ENCODE measurements around the gene CLASP2.

CLASP2 gene

DNA sequence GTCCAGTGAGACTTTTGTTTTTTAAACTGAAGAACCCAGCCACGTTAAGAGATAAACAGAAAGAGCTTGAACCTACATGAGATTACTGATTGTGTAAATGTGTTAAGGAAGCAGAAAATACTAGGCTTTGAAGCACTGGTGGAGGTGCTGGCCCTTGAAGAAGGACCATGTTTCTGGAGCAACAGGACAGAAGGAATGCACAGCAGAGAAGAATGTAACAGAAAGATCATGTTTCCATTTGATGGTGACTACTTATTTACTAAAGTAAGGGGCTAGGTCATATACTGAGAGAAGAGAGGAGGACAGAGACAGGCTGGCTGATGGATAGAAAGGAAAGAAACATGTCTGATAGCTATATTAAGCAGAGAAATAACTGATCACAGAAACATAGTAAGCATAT is 88.8 kb downstream of the CLASP2 start:
- no peak for DNase-seq

DNA sequence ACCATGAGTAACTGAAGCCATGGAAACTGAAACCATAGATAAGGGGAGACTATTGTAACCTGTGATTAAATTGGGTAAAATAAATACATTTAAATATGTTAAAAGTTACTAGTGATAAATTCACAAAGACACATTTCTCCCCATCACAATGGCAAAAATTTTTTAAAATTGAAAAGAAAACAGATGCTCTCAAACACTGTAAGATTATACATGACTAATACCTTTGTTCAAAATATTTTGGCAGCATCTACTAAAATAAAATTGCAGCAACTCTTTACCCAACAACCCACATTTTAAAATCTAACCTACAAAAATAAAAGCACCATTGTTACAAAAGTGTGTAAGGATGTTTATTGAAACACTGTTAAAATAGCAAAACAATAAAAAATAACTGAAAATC is 93.3 kb downstream of the CLASP2 start:
- DNase-seq, result no peak

GRCh38 chr3:33613041-33613440 is 105.0 kb downstream of the CLASP2 start:
- DNase-seq, result no peak

GRCh38 chr3:33612607-33613006 is 105.4 kb downstream of the CLASP2 start:
- DNase-seq, result no peak

DNA sequence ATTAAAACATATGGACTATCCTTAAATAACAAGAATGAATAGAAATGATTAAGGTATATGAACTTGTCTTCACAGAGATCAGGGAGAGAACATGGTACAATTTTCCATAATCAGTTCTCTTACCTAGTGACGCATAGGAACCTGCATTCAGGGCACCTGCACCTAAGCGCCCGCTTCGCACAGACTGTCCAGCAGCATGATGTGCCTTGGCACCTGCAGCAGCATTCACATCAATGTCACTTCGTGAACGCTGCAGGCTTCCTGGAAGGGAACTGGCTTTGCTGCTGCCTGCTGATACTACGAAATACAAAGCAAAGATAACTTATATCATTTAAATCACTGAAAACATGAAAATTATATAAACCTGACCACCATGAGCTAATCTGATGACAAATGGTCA is 115.2 kb downstream of the CLASP2 start:
- DNase-seq, result no peak

DNA sequence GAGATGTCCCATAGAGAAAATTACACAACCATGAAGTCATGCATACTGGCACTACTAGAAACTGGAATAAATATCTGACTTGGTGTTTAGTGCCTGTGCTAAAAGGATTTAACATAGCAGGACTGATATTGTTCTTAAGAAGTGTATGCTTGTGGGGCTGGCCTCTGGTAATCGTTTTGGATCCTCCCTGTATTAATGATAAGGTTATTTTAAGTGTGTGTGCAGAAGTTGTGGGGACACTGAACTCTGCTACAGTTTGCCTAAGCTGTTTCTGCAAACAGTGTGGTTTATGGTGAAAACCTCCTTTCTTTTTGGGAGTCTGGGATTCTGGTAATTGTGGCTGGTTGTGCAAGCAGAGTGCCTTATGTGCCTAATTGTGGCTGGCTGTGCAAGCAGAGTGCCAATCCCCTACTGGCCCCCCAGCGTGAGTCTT is 120.8 kb downstream of the CLASP2 start:
- DNase-seq, result no peak

- no peak for DNase-seq
Observed at GRCh38 chr3:33592999-33593398, 125.1 kb downstream of the CLASP2 start.

DNA sequence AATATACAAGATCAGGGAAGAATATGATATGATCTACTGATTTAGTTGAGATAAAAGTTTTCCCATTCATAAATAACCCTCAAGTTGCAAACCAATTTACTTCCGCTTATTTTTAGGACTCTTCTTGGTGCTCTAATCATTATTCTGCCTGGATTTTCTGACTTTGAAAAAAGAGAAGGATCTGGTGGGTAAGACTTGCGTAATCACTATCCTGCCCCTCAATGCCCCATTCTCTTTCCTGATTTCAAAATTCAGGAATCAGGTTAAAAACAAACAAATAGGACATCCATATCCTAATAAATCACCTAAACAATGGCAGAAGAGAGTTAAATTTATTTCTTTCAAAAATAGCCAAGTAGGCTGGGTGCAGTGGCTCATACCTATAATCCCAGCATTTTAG is 127.5 kb downstream of the CLASP2 start:
- no peak for DNase-seq

DNA sequence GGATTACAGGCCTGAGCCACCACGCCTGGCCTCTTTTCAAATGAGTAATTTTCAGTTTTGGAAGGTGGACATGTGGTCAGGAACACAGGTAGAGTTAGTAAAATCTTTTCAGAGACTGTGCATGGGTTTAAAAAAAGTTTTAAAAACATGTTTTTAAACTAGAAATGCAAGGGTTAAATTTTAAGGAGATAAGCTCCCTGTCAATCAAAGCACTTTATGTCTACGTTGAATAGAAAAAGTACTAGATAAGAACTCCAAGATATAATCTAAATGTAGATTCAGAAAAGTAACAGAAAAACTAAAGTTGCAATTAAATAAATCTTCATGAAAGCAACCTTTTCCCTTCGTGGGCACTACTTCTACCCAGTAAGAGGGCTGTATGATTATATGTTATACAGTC is 131.7 kb downstream of the CLASP2 start:
- DNase-seq, result no peak

- DNase-seq, result no peak
Observed at GRCh38 chr3:33582234-33582633, 135.8 kb downstream of the CLASP2 start.

- no peak for DNase-seq
Observed at GRCh38 chr3:33581666-33582065, 136.4 kb downstream of the CLASP2 start.

GRCh38 chr3:33579840-33580239 is 138.2 kb downstream of the CLASP2 start:
- DNase-seq, result no peak

DNA sequence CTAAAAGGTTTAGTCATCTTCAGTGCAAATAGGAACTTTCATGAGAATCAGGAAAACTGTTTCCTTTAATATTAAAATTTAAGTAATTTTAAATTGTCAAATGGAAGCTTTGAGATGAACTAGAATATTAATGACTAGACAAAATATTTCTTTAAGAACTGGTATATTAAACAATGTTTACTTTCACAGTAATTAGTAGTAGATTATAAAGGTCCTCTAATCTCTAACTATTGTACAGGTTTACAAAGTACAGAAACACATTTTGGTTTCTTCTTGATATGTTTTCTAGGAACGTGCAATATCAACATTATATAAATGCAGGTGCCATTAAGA is 138.9 kb downstream of the CLASP2 start:
- DNase-seq, result no peak

DNA sequence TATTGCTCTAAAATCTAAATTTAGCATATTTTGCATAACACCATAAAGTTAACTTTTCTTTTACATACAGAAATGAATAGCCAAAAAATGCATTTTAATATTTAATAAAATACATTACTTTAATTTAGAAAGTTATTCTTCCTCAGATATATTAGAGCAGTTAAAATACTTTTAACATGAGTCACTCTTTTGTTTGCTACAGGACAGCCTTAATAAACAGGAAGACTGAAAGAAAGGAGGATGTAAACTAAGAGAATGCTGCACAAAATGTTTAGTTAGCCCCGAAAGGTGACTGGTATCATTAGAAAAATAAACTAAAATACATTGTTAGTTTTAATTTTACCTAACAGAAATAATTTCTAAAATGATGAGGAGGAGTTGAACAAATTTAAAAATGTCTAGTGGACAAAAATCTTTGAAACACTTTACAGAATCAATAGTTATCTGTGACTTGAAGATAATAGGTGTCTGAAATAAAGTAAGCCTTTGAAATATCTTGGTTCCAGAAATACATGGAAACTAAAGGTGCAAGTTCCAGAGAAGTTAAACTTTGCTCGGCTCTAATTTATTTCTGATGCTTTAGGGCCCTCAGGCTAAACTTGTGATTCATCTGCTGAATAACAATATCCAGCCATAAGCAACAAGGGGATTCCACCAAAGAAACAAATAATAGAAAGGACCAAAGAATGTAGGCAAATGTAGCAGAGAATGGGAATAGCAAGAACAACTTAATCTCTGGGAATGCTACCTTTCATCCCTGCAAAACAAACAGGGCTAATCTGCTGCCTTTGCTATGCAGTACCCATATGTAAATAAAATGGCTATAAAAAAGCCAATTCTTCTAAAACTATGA is 139.5 kb downstream of the CLASP2 start:
- no peak for DNase-seq

DNA sequence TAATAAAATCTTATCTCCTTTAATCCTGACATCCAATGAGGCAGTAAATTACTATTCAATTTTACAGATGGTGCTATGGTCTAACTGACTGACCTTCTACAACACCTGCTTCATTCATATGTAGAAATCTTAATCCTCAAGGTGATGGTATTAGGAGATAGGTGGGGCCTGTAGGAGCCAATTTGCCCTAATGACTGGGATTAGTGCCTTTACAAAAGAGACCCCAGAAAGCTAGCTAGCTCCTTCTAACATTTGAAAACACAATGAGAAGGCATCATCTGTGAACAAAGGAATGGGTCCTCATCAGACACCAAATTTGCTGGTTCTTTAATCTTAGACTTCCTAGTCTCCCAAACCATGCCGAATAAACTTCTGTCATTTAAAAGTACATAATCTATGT is 140.5 kb downstream of the CLASP2 start:
- no peak for DNase-seq

DNA sequence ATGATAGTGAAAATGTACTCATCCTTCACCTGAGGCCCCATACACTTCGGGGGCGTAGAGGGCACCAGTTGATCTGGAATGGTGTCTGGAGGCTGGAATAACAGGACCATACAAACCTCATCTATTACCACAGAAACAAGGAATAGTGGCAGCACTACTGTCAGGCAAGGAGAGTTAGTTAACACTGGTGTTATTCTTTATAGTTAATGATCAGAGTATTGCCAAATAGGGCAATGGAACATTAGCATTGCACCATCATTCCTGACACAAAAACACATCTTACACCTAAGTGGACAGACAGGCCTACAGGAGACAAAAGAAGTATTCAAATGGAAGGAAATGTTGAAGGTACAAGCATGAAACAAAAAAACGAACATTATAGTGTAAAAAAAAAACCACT is 140.9 kb downstream of the CLASP2 start:
- no peak for DNase-seq

DNA sequence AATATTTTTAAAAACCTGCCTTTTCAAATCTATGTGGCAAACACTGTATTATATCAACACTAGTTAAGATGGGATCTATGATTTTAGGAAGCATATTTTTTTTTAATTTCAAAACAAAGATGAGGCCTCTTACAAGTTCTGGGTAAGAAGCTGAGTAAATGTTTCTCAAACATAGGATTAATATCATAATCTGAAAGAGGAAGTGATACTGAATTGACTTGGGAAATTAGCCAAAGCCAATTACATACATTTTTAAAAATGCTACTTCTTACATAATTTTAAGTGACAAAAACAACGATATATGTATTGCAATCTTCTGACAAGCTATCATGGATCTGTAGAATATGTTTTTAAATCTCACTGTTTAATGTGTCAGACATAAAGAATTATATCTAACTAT is 142.7 kb downstream of the CLASP2 start:
- DNase-seq, result no peak

DNA sequence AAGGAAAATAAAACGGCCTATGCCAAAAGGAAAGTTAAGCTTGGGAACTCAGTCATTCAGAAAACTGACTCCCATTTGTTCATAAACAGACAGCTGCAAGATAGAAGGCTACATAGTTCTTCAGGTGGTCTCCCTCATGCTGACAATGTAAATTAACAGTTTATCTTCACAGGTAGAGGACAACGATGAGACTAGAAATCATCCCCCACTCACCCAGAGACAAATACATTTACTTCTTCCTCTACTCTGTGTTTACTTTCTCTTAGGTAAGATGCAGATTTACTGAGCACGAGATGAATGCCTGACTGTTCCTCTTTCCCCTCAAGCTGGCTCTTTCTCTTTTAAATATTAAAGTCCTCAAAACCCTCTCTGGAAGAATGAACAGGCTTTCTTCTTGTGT is 160.2 kb downstream of the CLASP2 start:
- DNase-seq, result no peak

DNA sequence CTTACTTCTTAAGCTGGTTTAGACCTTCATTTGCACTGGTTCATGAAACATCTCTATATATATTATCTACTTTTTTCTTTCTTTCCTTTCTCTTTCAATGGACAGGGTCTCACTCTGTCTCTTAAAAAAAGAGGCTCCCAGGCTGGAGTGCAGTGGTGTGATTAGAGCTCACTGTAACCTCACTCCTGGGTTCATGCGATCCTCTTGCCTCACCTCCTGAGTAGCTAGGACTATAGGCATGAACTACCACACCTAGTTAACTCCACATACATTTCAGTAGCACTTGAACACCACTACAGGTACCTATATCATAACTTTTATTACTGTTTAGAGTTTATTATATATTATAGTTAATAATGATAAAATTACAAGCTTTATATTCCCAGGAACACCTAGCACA is 160.8 kb downstream of the CLASP2 start:
- no peak for DNase-seq

GRCh38 chr3:33547101-33547500 is 171.0 kb downstream of the CLASP2 start:
- DNase-seq, result no peak

DNA sequence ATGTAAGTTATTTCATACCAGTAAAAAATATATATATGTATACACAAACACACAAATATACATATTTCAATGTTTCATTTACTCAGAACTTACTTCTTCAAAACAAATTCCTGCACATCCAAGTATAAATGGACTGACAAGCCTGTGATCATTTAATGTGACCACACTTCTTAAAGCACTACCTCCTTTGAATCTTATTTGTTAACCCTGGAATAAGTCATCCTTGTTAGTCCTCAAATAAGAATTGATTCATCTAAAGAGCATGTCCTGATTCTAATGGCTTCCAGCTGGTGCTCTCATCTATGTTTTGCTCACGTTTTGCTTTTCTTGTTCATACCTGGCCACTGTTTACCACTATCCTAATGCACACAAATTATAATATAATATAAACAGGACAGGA is 173.9 kb downstream of the CLASP2 start:
- no peak for DNase-seq

- no peak for DNase-seq
Observed at GRCh38 chr3:33543601-33544000, 174.5 kb downstream of the CLASP2 start.

- DNase-seq, result no peak
Observed at GRCh38 chr3:33541918-33542317, 176.1 kb downstream of the CLASP2 start.

- no peak for DNase-seq
Observed at GRCh38 chr3:33538678-33539339, 179.2 kb downstream of the CLASP2 start.

GRCh38 chr3:33537133-33537532 is 180.9 kb downstream of the CLASP2 start:
- no peak for DNase-seq

All from CD4-positive, alpha-beta T cell treated with Interleukin-4 for 4 hours (primary cell).